Common myeloid progenitor, CD34-positive (primary cell): Measurements from ENCODE around the gene HDDC3.

Experiments used
- CTCF ChIA-PET: fragments of 350-600 bp; sonication (Branson Sonifier 250); formaldehyde crosslinking; loops from one replicate; lab custom pipeline; 2021; ENCODE audit warnings: antibody characterized with exemption; lab: Charles Lee
- POLR2A ChIA-PET: fragments of 350-600 bp; sonication (Branson Sonifier 250); formaldehyde crosslinking; loops from one replicate; lab custom pipeline; 2021; ENCODE audit warnings: antibody characterized with exemption; lab: Charles Lee
- DNase-seq, 3 donors: peaks; one replicate each; pipeline versions ENCODE4 v3.0.0 to v3.0.0-alpha.2; 2013
- H3K27ac ChIP-seq, 2 experiments: 1 replicate in 1 of 2; 2 replicates in 1 of 2; pipeline ENCODE4 v1.7.0; 2013; ENCODE audit warnings: inconsistent platforms in 2 of 2, low read length in 2 of 2, mild to moderate bottlenecking in 2 of 2, low read depth in 1 of 2, moderate library complexity in 1 of 2; ENCODE audit not compliant: severe bottlenecking in 2 of 2, insufficient read depth in 1 of 2, poor library complexity in 1 of 2
- H3K27me3 ChIP-seq, 5 experiments: replicated peaks in 2 of 5; 1 replicate in 3 of 5; 2 replicates in 2 of 5; pipeline versions ENCODE4 v1.6.1 to v1.7.0; 2013; ENCODE audit warnings: low read length in 4 of 5, mild to moderate bottlenecking in 2 of 5, moderate library complexity in 2 of 5, inconsistent platforms in 1 of 5; ENCODE audit not compliant: insufficient read depth in 5 of 5, control insufficient read depth in 4 of 5
- H3K36me3 ChIP-seq, 4 experiments: 1 replicate in 2 of 4; 2 replicates in 2 of 4; pipeline versions ENCODE4 v1.6.1 to v1.7.0; 2013; ENCODE audit warnings: low read length in 3 of 4, control low read depth in 1 of 4, mild to moderate bottlenecking in 1 of 4; ENCODE audit not compliant: control insufficient read depth in 4 of 4, insufficient read depth in 4 of 4
- H3K4me1 ChIP-seq, 4 experiments: 1 replicate in 3 of 4; 2 replicates in 1 of 4; pipeline versions ENCODE4 v1.6.1 to v1.7.1; 2013; ENCODE audit warnings: low read length in 3 of 4, mild to moderate bottlenecking in 3 of 4, control low read depth in 1 of 4, inconsistent platforms in 1 of 4, moderate library complexity in 1 of 4; ENCODE audit not compliant: control insufficient read depth in 4 of 4, insufficient read depth in 4 of 4; ENCODE audit errors: control extremely low read depth in 1 of 4
- H3K4me3 ChIP-seq, 7 experiments: 1 replicate in 4 of 7; 2 replicates in 3 of 7; pipeline versions ENCODE4 v1.5.1 to v1.7.0; 2013; ENCODE audit warnings: mild to moderate bottlenecking in 7 of 7, low read length in 6 of 7, moderate library complexity in 6 of 7, inconsistent platforms in 2 of 7, low read depth in 2 of 7, control low read depth in 1 of 7; ENCODE audit not compliant: insufficient read depth in 4 of 7, control insufficient read depth in 1 of 7; ENCODE audit errors: extremely low read depth in 1 of 7
- H3K9me3 ChIP-seq, 5 experiments: 1 replicate in 4 of 5; 2 replicates in 1 of 5; pipeline versions ENCODE4 v1.6.1 to v1.7.1; 2013; ENCODE audit warnings: low read length in 4 of 5, mild to moderate bottlenecking in 2 of 5, inconsistent platforms in 1 of 5, low read depth in 1 of 5, moderate library complexity in 1 of 5; ENCODE audit not compliant: control insufficient read depth in 4 of 5, insufficient read depth in 2 of 5; ENCODE audit errors: control extremely low read depth in 1 of 5
- WGBS: methylation state at CpG from one replicate; pipeline ENCODE4 v1.1.5; 2013; ENCODE audit not compliant: insufficient coverage; 5-methylcytosine and 5-hydroxymethylcytosine counted together

HDDC3 gene

GRCh38 chr15:90895571-90896117 is 36.7 kb downstream of the HDDC3 start:
- Histone ChIP-seq H3K27me3 (no peaks in the 10 kb centered on the region), H3K9me3 (no peaks in the 10 kb centered on the region), H3K36me3 (peaks cover 12 to 53% (median 46%) of the 10 kb centered on the region in 4 experiments), H3K4me1 (no peaks in the 10 kb centered on the region), H3K27ac (no peak overlapping the region), H3K4me3 (no peak overlapping the region)
- ChIA-PET CTCF (interaction anchor here (0.8 to 16.2 kb wide), 9 partner anchors 10 to 574 kb away, joined by 3 to 258 read pairs (median 4); partner anchors contain the start of genes FURIN, HDDC3 and UNC45A), POLR2A (no interaction called here)
- WGBS, result 89% methylated on average over 9 of the region's 10 CpGs
- DNase-seq, result peak in 1 of 3 donors; percentile 40

GRCh38 chr15:90893175-90894090 is 38.9 kb downstream of the HDDC3 start:
- Histone ChIP-seq H3K4me1 (no peaks in the 10 kb centered on the region), H3K9me3 (no peaks in the 10 kb centered on the region), H3K36me3 (peaks cover 15 to 73% (median 59%) of the 10 kb centered on the region in 4 experiments), H3K27ac (no peak overlapping the region), H3K4me3 (no peak overlapping the region), H3K27me3 (no peaks in the 10 kb centered on the region)
- 96% methylated on average over 32 of the region's 33 CpGs for WGBS
- ChIA-PET CTCF (interaction anchor here (1.0 to 16.2 kb wide), 4 partner anchors 9 to 40 kb away, joined by 3 to 258 read pairs (median 8); partner anchors contain the start of genes HDDC3, MAN2A2 and UNC45A), POLR2A (no interaction called here)
- no peak for DNase-seq

- ChIA-PET CTCF (interaction anchor here (1.0 to 16.2 kb wide), 3 partner anchors 10 to 41 kb away, joined by 3 to 258 read pairs (median 6); partner anchors contain the start of genes HDDC3, MAN2A2 and UNC45A), POLR2A (no interaction called here)
- no peak overlapping the region for H3K4me3 ChIP-seq
- 97% methylated on average over 28 of the region's 29 CpGs for WGBS
- no peak overlapping the region for H3K27ac ChIP-seq
- H3K9me3 ChIP-seq, result no peaks in the 10 kb centered on the region
- H3K27me3 ChIP-seq, result no peaks in the 10 kb centered on the region
- DNase-seq, result no peak
- no peaks in the 10 kb centered on the region for H3K4me1 ChIP-seq
- H3K36me3 ChIP-seq, result peaks cover 15 to 81% (median 64%) of the 10 kb centered on the region in 4 experiments
Measured at GRCh38 chr15:90892498-90893174, 39.7 kb downstream of the HDDC3 start.

GRCh38 chr15:90892023-90892422 is 40.3 kb downstream of the HDDC3 start:
- H3K36me3 ChIP-seq, result peaks cover 15 to 87% (median 65%) of the 10 kb centered on the region in 4 experiments
- CTCF ChIA-PET, result interaction anchor here (2.2 to 16.2 kb wide), 2 partner anchors 11 to 41 kb away, joined by 6 to 258 read pairs; partner anchors contain the start of genes HDDC3, MAN2A2 and UNC45A
- WGBS, result 100% methylated on average over 2 of the region's 11 CpGs

GRCh38 chr15:90891346-90891949 is 40.9 kb downstream of the HDDC3 start:
- ChIA-PET CTCF (interaction anchor here (1.1 kb wide), 1 partner anchor 9 kb away, joined by 3 read pairs; no protein-coding TSS in a partner anchor), POLR2A (no interaction called here)
- Histone ChIP-seq H3K9me3 (no peaks in the 10 kb centered on the region), H3K4me3 (no peak overlapping the region), H3K36me3 (peaks cover 20 to 91% (median 68%) of the 10 kb centered on the region in 4 experiments), H3K27me3 (no peaks in the 10 kb centered on the region), H3K27ac (no peak overlapping the region), H3K4me1 (peaks cover 0 to 9% (median 2%) of the 10 kb centered on the region in 4 experiments)
- WGBS, result 98% methylated on average over 6 of the region's 8 CpGs
- no peak for DNase-seq

More at GRCh38 chr15:90892023-90892422, 40.3 kb downstream of the HDDC3 start:
- Histone ChIP-seq H3K27me3 (no peaks in the 10 kb centered on the region), H3K9me3 (no peaks in the 10 kb centered on the region), H3K4me1 (peaks cover 0 to 3% (median 0%) of the 10 kb centered on the region in 4 experiments), H3K27ac (no peak overlapping the region), H3K4me3 (no peak overlapping the region)
- no peak for DNase-seq
- POLR2A ChIA-PET, result no interaction called here

- CTCF ChIA-PET, result interaction anchor here (1.1 to 1.2 kb wide), 2 partner anchors 10 to 73 kb away, joined by 3 to 5 read pairs; no protein-coding TSS in a partner anchor
- Histone ChIP-seq H3K27ac (no peak overlapping the region), H3K36me3 (peaks cover 20 to 90% (median 66%) of the 10 kb centered on the region in 4 experiments), H3K4me3 (no peak overlapping the region), H3K27me3 (no peaks in the 10 kb centered on the region), H3K9me3 (no peaks in the 10 kb centered on the region), H3K4me1 (peaks cover 0 to 15% (median 8%) of the 10 kb centered on the region in 4 experiments)
- WGBS, result 97% methylated on average over 11 of the region's 12 CpGs
- no peak for DNase-seq
- POLR2A ChIA-PET, result no interaction called here
Measured at GRCh38 chr15:90890839-90891238, 41.5 kb downstream of the HDDC3 start.
